Neural cell (in vitro differentiated cells): ENCODE data around the gene GOLGA7B. TPM values are rescaled to one million over a fixed set of nuclear protein-coding genes. Genes with fewer than 3 reads are reported as not detected.

Source experiments
- H2AFZ ChIP-seq: fragments of 200-600, 300-800 bp; sonication (generic), shearing (Covaris generic); 2 replicates; pipeline ENCODE4 v1.6.0; 2014; ENCODE audit warnings: low read depth, mild to moderate bottlenecking, antibody characterized with exemption, low read length, moderate library complexity
- H3F3A ChIP-seq: fragments of 200-600 bp; shearing (Covaris generic); 2 replicates; pipeline ENCODE4 v1.6.1; 2016; ENCODE audit warnings: mild to moderate bottlenecking, moderate library complexity, mixed read lengths, antibody characterized with exemption, low read length; ENCODE audit not compliant: insufficient read depth, poor library complexity, severe bottlenecking
- H3K27ac ChIP-seq: fragments of 200-600, 300-800 bp; sonication (generic), shearing (Covaris generic); 2 replicates; pipeline ENCODE4 v1.5.1; 2014; ENCODE audit warnings: mild to moderate bottlenecking, low read length, moderate library complexity
- H3K27me3 ChIP-seq: fragments of 300-800, 200-600 bp; sonication (generic), shearing (Covaris generic); 2 replicates; pipeline ENCODE4 v1.6.0; 2014; ENCODE audit warnings: mild to moderate bottlenecking, low read depth, low read length, moderate library complexity; ENCODE audit not compliant: insufficient read depth
- H3K36me3 ChIP-seq: fragments of 300-800, 200-600 bp; sonication (generic), shearing (Covaris generic); 2 replicates; pipeline ENCODE4 v1.5.1; 2014; ENCODE audit warnings: mild to moderate bottlenecking, antibody characterized with exemption, low read length, moderate library complexity; ENCODE audit not compliant: insufficient read depth
- H3K4me2 ChIP-seq: fragments of 300-800, 200-600 bp; sonication (generic), shearing (Covaris generic); 2 replicates; pipeline ENCODE4 v1.6.0; 2014; ENCODE audit warnings: mild to moderate bottlenecking, low read length
- H3K4me3 ChIP-seq: fragments of 300-800, 200-600 bp; sonication (generic), shearing (Covaris generic); 2 replicates; pipeline ENCODE4 v1.5.1; 2014; ENCODE audit warnings: mild to moderate bottlenecking, low read length, moderate library complexity
- H3K79me2 ChIP-seq: fragments of 200-600 bp; shearing (Covaris generic); replicated peaks from 2 replicates; pipeline ENCODE4 v1.6.0; 2014; ENCODE audit warnings: mild to moderate bottlenecking, low read length, moderate library complexity; ENCODE audit not compliant: insufficient read depth
- H3K9ac ChIP-seq: fragments of 300-800, 200-600 bp; sonication (generic), shearing (Covaris generic); 2 replicates; pipeline ENCODE4 v1.6.1; 2016; ENCODE audit warnings: mild to moderate bottlenecking, low read length, mixed read lengths
- H3K9me2 ChIP-seq: fragments of 200-600 bp; shearing (Covaris generic); 2 replicates; pipeline ENCODE4 v1.6.1; 2016; ENCODE audit warnings: mild to moderate bottlenecking, low read length, mixed read lengths; ENCODE audit not compliant: insufficient read depth
- H3K9me3 ChIP-seq: fragments of 200-600, 300-800 bp; sonication (generic), shearing (Covaris generic); 2 replicates; pipeline ENCODE4 v1.6.1; 2016; ENCODE audit warnings: mild to moderate bottlenecking, mixed run types, low read length, moderate library complexity, mixed read lengths
- H4K20me1 ChIP-seq: fragments of 200-600 bp; shearing (Covaris generic); 2 replicates; pipeline ENCODE4 v1.6.1; 2016; ENCODE audit warnings: mild to moderate bottlenecking, mixed run types; ENCODE audit not compliant: insufficient read depth
- CTCF ChIP-seq: fragments of 450-650 bp; IDR thresholded peaks from 2 replicates; pipeline ENCODE4 v1.5.1; 2014; ENCODE audit warnings: antibody characterized with exemption, mild to moderate bottlenecking, moderate library complexity; ENCODE audit not compliant: poor library complexity, severe bottlenecking
- EP300 ChIP-seq: fragments of 450-650 bp; conservative IDR thresholded peaks from 2 replicates; pipeline ENCODE4 v1.6.1; 2014; ENCODE audit warnings: antibody characterized with exemption, mild to moderate bottlenecking, moderate library complexity; ENCODE audit not compliant: poor library complexity, severe bottlenecking
- EZH2 ChIP-seq: fragments of 200-600, 300-800 bp; shearing (Covaris generic), sonication (generic); IDR thresholded peaks from 2 replicates; pipeline ENCODE4 v1.6.1; 2014; ENCODE audit warnings: antibody characterized with exemption, low read length, borderline replicate concordance, mild to moderate bottlenecking; ENCODE audit not compliant: insufficient read depth, poor library complexity, severe bottlenecking
- MXI1 ChIP-seq: fragments of 450-650 bp; conservative IDR thresholded peaks from 2 replicates; pipeline ENCODE4 v1.6.1; 2014; ENCODE audit warnings: antibody characterized with exemption, mild to moderate bottlenecking; ENCODE audit not compliant: poor library complexity, severe bottlenecking
- POLR2AphosphoS5 ChIP-seq: IDR thresholded peaks from 2 replicates; pipeline ENCODE4 v1.6.1; 2012
- RAD21 ChIP-seq: fragments of 450-650 bp; conservative IDR thresholded peaks from 2 replicates; pipeline ENCODE4 v1.6.1; 2014; ENCODE audit warnings: antibody characterized with exemption, mild to moderate bottlenecking, moderate library complexity
- REST ChIP-seq: IDR thresholded peaks from 2 replicates; pipeline ENCODE4 v1.6.1; 2012; ENCODE audit warnings: borderline replicate concordance
- SMC3 ChIP-seq: fragments of 450-650 bp; conservative IDR thresholded peaks from 2 replicates; pipeline ENCODE4 v1.6.1; 2014; ENCODE audit warnings: antibody characterized with exemption, mild to moderate bottlenecking, moderate library complexity; ENCODE audit not compliant: poor library complexity
- TAF1 ChIP-seq: IDR thresholded peaks from 2 replicates; pipeline ENCODE4 v1.6.1; 2012; ENCODE audit warnings: low read depth
- polyA plus RNA-seq: library from polyadenylated mRNA; depleted of rRNA; stranded (reverse); fragments of >200 nt; gene quantifications from 2 replicates; pipeline ENCODE4 v1.2.3, GENCODE V29; 2014

Gene GOLGA7B
- polyA plus RNA-seq, 1 donor from 2014 or later: 30.4 TPM

- Histone ChIP-seq H3K4me3 (no peak overlapping the region), H3K79me2 (no peaks in the 10 kb centered on the region), H4K20me1 (no peaks in the 10 kb centered on the region), H3K27me3 (no peaks in the 10 kb centered on the region), H3K36me3 (no peaks in the 10 kb centered on the region), H3K9me3 (no peaks in the 10 kb centered on the region), H3K9ac (no peak overlapping the region), H3F3A (no peaks in the 10 kb centered on the region), H3K27ac (no peak overlapping the region), H3K9me2 (no peaks in the 10 kb centered on the region), H3K4me2 (no peak overlapping the region), H2AFZ (no peak overlapping the region)
- TF ChIP-seq EP300 (no peak), REST (no peak), CTCF (no peak), EZH2 (no peak), POLR2AphosphoS5 (no peak), SMC3 (no peak), TAF1 (no peak), MXI1 (no peak), RAD21 (no peak)
These were observed 17.0 kb downstream of the GOLGA7B start for GRCh38 chr10:97866524-97867219.

GRCh38 chr10:97867220-97867800 is 17.7 kb downstream of the GOLGA7B start:
- no peaks in the 10 kb centered on the region for H4K20me1 ChIP-seq
- H3K9me2 ChIP-seq: no peaks in the 10 kb centered on the region
- H3K27ac ChIP-seq: no peak overlapping the region
- no peak overlapping the region for H3K9ac ChIP-seq
- H2AFZ ChIP-seq: no peak overlapping the region
- H3K36me3 ChIP-seq: no peaks in the 10 kb centered on the region
- H3K27me3 ChIP-seq: no peaks in the 10 kb centered on the region
- TF ChIP-seq REST: no peak
- no peak for TF ChIP-seq EZH2
- TF ChIP-seq CTCF: no peak
- no peak for TF ChIP-seq EP300
- TF ChIP-seq SMC3: no peak
- TF ChIP-seq RAD21: no peak
- no peaks in the 10 kb centered on the region for H3F3A ChIP-seq
- H3K9me3 ChIP-seq: no peaks in the 10 kb centered on the region
- H3K4me3 ChIP-seq: no peak overlapping the region
- H3K4me2 ChIP-seq: no peak overlapping the region
- H3K79me2 ChIP-seq: no peaks in the 10 kb centered on the region
